ENCODE measurements around the gene TIGD6.

GRCh38 chr5:149999359-149999758 is 1.1 kb downstream of the TIGD6 start:
- TF ChIP-seq SALL2 (tag by site-specific recombination; IDR thresholded peaks at IDR 0.05; ENCODE audit: borderline replicate concordance) (no peak), ZNF521 (tag by site-specific recombination; IDR thresholded peaks at IDR 0.05) (no peak), CTCF (tag by site-specific recombination; IDR thresholded peaks at IDR 0.05) (no peak), KLF16 (tag by site-specific recombination; IDR thresholded peaks at IDR 0.05) (no peak), EGR2 (tag by site-specific recombination; IDR thresholded peaks at IDR 0.05; ENCODE audit: low read depth) (no peak), ZNF138 (tag by site-specific recombination; IDR thresholded peaks at IDR 0.05; ENCODE audit: borderline replicate concordance) (no peak), ZNF175 (tag by site-specific recombination; IDR thresholded peaks at IDR 0.05) (no peak), ZNF274 (IDR thresholded peaks at IDR 0.05; ENCODE audit: low read length) (no peak), ZNF274 (tag by site-specific recombination; IDR thresholded peaks at IDR 0.05; ENCODE audit: borderline replicate concordance) (no peak), ZNF2 (tag by site-specific recombination; IDR thresholded peaks at IDR 0.05) (no peak), ZNF776 (tag by site-specific recombination; IDR thresholded peaks at IDR 0.05; ENCODE audit: borderline replicate concordance) (no peak)
